GM10248 (cell line): ENCODE data around the gene AP2A2.

Source experiments
- CTCF ChIA-PET: fragments of 300-600 bp; sonication (Branson Sonifier 250); formaldehyde crosslinking; extraction: SDS; loops from one replicate; lab custom pipeline; 2021; ENCODE audit warnings: antibody characterized with exemption; lab: Yijun Ruan, JAX
- POLR2A ChIA-PET: fragments of 350-650 bp; sonication (Branson Sonifier 250); formaldehyde crosslinking; extraction: SDS; loops from one replicate; lab custom pipeline; 2020; ENCODE audit warnings: antibody characterized with exemption; lab: Yijun Ruan, JAX
- DNase-seq: peaks from one replicate; pipeline ENCODE4 v3.0.0; 2012; ENCODE audit errors: extremely low spot score
- TF ChIP-seq, protein P1 (sequence below): IDR thresholded peaks from 2 replicates; pipeline ENCODE4 v1.5.1; 2012; ENCODE audit warnings: mild to moderate bottlenecking, low read depth; ENCODE audit errors: extremely low read depth, missing control alignments, control extremely low read depth

AP2A2 gene

DNA sequence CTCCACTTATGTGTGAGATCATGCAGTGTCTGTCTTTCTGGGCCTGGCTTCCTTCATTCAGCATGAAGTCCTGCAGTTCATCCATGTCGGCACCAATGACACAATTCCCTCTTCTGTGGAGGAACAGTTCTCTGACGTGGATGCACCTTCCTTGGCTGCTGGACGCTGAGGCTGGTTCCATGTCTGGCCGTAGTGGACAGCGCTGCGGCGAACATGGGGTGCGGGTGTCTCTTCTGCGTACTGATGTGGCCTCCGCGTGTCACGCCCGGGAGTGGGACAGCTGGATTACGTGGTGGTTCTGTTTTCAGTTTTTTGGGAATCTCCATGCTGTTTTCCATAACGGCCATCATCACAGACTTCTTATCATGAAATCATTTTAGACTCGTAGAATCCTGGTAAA, 132.1 kb downstream of the AP2A2 start:
- POLR2A ChIA-PET = no interaction called here
- TF ChIP-seq, protein P1, sequence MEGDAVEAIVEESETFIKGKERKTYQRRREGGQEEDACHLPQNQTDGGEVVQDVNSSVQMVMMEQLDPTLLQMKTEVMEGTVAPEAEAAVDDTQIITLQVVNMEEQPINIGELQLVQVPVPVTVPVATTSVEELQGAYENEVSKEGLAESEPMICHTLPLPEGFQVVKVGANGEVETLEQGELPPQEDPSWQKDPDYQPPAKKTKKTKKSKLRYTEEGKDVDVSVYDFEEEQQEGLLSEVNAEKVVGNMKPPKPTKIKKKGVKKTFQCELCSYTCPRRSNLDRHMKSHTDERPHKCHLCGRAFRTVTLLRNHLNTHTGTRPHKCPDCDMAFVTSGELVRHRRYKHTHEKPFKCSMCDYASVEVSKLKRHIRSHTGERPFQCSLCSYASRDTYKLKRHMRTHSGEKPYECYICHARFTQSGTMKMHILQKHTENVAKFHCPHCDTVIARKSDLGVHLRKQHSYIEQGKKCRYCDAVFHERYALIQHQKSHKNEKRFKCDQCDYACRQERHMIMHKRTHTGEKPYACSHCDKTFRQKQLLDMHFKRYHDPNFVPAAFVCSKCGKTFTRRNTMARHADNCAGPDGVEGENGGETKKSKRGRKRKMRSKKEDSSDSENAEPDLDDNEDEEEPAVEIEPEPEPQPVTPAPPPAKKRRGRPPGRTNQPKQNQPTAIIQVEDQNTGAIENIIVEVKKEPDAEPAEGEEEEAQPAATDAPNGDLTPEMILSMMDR = no peak
- no peak for DNase-seq
- CTCF ChIA-PET = no interaction called here

DNA sequence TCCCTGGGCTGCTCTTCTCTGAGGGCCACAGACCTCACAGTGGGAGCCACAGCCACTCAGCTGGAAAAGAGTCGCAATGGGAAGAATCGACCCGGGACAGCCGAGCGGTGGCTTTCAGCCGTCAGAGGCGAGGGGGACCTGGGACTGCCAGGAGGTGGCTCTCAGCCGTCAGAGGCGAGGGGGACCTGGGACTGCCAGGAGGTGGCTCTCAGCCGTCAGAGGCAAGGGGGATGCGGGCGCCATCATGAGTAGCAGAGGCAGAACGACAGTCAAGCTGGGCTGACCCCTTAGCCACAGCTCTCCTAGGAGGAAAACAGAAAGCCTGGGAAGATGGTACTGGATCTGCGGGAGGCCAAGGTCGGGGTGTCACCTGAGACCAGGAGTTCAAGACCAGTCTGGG, 134.1 kb downstream of the AP2A2 start:
- DNase-seq = no peak
- ChIA-PET POLR2A (no interaction called here), CTCF (no interaction called here)

DNA sequence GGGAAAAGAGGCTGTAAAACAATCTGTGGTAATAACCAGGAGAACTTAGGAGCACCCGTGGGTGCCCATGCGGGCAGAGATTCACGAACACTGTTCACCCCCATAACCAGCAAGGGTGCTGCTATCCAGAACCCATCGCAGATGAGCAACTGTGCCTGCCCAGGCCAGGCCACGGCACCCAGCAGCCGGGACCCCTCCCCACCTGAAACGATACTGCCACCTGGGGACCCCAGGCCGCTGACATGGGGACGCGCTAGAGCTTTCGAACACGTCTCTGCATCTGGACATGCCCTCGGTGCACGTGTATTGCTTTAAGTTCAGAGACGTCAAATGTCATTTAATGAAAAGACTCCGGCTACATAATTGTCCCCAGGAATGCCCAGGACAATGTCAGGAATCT, 134.7 kb downstream of the AP2A2 start:
- ChIA-PET CTCF (interaction anchor here (2.9 kb wide), 1 partner anchor 9 kb away, joined by 10 read pairs; no protein-coding TSS in a partner anchor), POLR2A (no interaction called here)
- no peak for DNase-seq
- TF ChIP-seq, protein P1 = no peak

More for the DNA sequence above, 134.1 kb downstream of the AP2A2 start:
- TF ChIP-seq, protein P1 = no peak

DNA sequence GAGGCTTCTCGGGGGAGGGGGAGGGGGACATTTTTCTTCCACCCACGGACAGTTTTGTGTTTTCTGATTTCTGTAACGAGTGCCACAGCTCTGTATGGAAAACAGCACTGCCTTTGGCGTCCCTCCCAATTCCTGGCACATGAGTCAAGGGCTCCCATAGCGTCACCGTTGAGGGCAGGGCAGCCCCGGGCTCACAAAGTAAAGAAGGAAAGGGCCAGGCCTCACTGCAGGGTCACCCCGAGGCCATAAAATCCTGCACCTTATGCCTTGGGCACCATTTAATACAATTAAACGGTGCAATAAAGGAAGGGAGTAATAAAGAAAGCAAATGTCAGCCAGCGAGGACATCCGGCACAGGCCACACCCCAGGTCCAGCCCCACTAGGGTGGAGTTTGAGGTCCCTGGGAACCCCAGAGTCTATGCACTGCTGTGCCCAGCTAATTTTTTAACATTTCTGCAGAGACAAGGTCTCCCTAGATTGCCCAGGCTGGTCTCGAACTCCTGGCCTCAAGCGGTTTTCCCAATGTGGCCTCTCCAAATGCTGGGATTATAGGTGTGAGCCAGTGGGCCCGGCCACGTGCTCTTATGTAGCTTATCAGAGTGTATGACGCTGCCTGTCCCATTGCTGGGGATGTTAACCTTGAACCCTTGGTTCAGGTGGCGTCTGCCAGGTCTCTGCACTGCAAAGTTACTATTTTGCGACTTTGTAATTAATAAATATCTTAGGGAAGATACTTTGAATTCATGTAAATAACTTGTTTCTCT, 135.4 kb downstream of the AP2A2 start:
- TF ChIP-seq, protein P1 = no peak
- ChIA-PET CTCF (interaction anchor here (2.9 kb wide), 1 partner anchor 10 kb away, joined by 10 read pairs; no protein-coding TSS in a partner anchor), POLR2A (no interaction called here)
- DNase-seq = no peak
